ENCODE measurements around the gene SERTAD2.

The SERTAD2 gene

DNA sequence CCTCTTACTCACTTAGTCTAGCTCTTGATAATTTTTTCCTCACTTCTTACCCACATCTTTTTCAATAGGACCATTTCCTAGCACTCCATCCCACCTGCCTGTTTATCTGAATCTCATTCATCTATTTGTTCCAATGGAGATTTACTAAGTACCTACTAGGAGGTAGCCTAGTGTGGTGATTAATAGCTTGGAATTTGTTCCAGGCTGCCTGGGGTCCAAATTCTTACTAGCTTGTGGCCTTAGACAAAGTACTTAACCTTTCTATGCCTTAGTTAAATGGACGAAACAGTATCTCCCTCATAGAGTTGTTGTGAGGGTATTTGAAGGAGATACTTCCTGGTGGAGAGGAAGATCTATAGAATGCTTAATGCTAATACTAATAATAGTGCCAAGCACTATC, 42.9 kb upstream of the SERTAD2 start:
- no peak for TF ChIP-seq CTCF (IDR thresholded peaks at IDR 0.05; ENCODE audit: borderline replicate concordance, insufficient read depth, low read depth, low read length)

GRCh38 chr2:64695721-64696261, 42.1 kb upstream of the SERTAD2 start:
- TF ChIP-seq CTCF (IDR thresholded peaks at IDR 0.05; ENCODE audit: borderline replicate concordance, insufficient read depth, low read depth, low read length), result no peak
- H3K4me3 ChIP-seq (ENCODE audit: low read depth, low read length), result no peak overlapping the region

More for the DNA sequence above, 42.9 kb upstream of the SERTAD2 start:
- no peak overlapping the region for H3K4me3 ChIP-seq (ENCODE audit: low read depth, low read length)

DNA sequence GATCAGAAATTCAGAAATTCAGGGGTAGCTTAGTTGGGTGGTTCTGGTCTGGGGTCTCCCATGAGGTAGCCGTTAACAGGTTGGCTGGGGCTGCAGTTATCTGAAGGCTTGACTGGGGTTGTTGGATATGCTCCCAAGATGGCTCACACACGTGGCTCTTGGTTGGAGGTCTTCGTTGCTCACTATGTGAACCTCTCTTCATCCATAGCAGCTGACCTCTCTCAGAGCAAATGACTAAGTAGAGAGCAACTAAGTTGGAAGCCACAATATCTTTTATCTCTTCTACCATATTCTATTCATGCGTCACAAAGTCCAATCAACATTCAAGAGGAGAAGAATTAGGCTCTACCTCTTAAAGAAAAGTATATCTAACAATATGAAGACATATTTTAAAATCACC, 38.7 kb upstream of the SERTAD2 start:
- TF ChIP-seq CTCF (IDR thresholded peaks at IDR 0.05; ENCODE audit: borderline replicate concordance, insufficient read depth, low read depth, low read length), result no peak
- no peak overlapping the region for H3K4me3 ChIP-seq (ENCODE audit: low read depth, low read length)

- H3K4me3 ChIP-seq (ENCODE audit: low read depth, low read length), result no peak overlapping the region
- TF ChIP-seq CTCF (IDR thresholded peaks at IDR 0.05; ENCODE audit: borderline replicate concordance, insufficient read depth, low read depth, low read length), result no peak
Observed at GRCh38 chr2:64688909-64689308, 35.2 kb upstream of the SERTAD2 start.

- H3K4me3 ChIP-seq (ENCODE audit: low read depth, low read length), result no peak overlapping the region
- no peak for TF ChIP-seq CTCF (IDR thresholded peaks at IDR 0.05; ENCODE audit: borderline replicate concordance, insufficient read depth, low read depth, low read length)
Observed at GRCh38 chr2:64686283-64686956, 32.7 kb upstream of the SERTAD2 start.

DNA sequence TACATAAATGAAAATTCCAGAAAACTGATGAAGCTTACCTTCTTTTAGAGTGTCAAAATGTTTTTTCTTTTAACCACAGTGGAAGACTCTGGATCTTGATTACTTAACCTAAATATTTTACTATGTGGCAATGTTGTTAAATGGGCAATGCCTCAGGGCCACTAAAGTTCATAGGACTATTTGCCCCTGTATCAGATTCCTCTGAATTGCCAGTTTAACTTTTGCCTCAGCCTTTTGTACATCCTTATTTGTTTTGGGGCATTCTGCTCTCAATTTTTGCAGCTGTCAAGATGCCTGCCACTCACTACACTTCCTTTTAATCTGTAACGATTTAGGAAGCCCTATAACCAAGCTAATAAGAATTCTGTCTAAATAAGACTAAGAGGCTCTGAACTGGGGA, 31.7 kb upstream of the SERTAD2 start:
- H3K4me3 ChIP-seq (ENCODE audit: low read depth, low read length), result no peak overlapping the region
- TF ChIP-seq CTCF (IDR thresholded peaks at IDR 0.05; ENCODE audit: borderline replicate concordance, insufficient read depth, low read depth, low read length), result no peak

Measured in GM12875 (cell line).